GM21576 (cell line): ENCODE measurements around the gene CEP83.
"Not testable (repeated sequence)": the region's sequence is repeated elsewhere in the genome, so short reads cannot be mapped to it uniquely, and the experiment has no call there.

Experiments
- ATAC-seq: cut with Tn5 transposase; IDR thresholded peaks from one replicate; pipeline ENCODE4 v1.9.1; 2021; ENCODE audit warnings: mild to moderate bottlenecking, moderate library complexity; ENCODE audit not compliant: unreplicated experiment

Gene CEP83, protein sequence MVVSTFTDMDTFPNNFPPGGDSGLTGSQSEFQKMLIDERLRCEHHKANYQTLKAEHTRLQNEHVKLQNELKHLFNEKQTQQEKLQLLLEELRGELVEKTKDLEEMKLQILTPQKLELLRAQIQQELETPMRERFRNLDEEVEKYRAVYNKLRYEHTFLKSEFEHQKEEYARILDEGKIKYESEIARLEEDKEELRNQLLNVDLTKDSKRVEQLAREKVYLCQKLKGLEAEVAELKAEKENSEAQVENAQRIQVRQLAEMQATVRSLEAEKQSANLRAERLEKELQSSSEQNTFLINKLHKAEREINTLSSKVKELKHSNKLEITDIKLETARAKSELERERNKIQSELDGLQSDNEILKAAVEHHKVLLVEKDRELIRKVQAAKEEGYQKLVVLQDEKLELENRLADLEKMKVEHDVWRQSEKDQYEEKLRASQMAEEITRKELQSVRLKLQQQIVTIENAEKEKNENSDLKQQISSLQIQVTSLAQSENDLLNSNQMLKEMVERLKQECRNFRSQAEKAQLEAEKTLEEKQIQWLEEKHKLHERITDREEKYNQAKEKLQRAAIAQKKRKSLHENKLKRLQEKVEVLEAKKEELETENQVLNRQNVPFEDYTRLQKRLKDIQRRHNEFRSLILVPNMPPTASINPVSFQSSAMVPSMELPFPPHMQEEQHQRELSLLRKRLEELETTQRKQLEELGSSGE

DNA sequence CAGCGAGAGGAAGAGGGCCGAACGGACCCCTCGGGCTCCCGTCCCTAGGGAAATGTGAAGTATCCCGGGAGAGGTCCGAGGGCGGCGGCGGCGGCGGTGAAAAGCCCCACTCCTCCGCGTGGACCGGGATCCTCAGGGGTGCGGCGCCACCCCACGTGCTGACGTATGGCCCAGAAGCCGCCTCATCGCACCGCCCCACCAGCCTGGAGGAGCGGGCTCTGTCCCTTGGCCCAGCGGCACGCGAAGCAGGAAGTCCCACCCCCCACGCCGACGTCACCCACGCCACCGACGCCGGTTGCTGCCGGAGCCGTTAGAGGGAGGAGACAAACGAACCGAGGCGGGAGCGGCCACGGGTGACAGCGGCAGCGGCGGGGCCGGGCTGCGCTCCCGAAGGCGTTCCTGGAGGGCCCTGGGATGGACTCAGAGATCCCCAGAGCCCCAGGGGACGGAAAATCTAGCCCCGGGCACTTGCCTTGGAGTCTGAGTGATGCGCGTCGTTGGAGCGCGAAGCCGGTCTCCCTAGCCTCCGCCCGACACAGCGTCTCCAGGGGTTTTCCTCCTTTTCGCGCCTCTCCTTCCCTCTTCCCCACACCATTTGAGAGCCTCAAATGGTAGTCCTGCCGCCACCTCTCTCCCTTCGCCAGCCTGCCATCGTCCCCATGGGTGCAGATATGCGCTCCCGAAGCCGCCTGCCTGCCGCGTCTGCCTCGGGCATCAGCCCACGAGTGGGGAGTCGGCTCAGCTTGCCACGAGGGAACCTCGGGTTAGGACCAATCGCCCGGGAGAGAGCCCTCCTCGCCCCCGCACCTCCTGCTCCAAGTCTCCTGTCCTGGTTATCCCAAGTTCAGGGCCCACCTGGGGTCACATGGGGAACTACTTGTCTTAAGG lies at the start of gene CEP83:
Gene CEP83 (minus strand): TSS at position 140 of the 888 bp plus-strand sequence. CDS start 47,377 bp downstream, outside the sequence.
- peak; percentile 97 for ATAC-seq

DNA sequence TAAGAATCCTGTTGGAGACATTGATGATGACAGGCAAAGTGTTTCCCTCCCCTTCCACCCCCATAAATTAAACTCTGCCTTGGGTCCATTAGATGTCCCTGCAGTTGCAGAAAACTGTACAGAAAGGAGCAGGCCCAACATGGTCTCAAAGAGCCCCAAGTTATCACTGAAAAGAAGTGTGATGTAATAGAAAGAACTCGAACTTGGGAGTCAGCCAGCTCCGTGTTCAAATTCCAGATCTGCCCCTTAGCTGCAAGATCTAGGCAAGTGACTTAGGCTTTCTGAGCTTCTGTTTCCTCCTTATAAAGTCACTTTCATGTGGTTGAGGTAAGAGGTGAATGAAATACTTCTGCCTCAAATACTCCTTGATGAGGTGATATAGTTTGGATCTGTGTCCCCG lies 49.6 kb upstream of the CEP83 start:
- no peak for ATAC-seq

DNA sequence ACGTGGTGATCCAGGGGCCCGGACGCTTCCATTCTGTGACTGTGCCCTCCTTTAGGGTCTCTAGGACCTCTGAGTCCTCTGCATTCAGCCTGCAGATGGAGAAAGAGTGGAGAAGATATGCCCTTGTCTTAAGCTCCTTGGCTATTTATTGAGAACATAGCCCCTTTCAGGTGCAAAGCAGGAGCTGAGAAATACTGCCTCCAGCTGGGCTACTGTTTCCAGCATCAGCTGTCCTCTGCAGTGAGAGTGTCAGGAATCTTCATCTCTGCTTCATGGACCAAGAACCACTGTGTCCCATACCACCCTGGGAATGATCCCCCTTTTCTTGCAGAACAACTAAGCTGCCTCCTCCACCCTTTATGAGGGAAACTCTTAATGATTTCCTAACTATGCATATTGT lies 47.8 kb upstream of the CEP83 start:
- ATAC-seq, result no peak

DNA sequence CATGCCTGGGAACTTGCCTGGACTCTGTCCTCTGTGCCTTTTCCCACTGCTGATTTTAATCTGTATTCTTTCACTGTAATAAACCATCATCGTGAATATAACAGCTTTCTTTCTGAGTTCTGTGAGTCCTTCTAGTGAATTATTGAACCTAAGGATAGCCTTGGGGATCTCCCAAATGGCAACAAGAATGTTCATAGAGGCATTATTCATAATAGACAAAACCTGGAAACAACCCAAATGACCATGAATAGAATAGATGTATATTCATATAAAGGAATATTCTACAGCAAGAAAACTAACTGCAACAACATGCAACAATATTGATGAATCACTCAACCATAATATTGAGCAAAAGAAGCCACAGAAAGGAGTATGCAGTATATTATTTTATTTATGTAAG lies 44.7 kb upstream of the CEP83 start:
- ATAC-seq, result no peak

DNA sequence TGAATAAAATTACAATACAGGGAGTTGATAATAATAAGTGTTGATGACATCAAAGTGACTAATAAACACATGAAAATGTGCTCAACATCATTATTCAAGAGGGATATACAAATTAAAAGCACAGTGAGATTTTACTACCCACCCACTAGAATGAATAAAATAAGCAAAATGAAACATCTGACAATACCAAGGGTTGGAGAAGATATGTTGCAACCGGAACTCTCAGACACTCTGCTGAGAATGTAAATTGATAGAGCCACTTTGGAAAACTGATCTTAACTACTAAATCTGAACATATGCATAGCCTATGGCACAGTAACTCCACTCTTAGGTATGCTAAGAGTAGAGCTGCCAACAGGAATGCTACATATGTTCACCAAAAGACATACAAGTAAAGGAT lies 44.0 kb upstream of the CEP83 start:
- no peak for ATAC-seq

DNA sequence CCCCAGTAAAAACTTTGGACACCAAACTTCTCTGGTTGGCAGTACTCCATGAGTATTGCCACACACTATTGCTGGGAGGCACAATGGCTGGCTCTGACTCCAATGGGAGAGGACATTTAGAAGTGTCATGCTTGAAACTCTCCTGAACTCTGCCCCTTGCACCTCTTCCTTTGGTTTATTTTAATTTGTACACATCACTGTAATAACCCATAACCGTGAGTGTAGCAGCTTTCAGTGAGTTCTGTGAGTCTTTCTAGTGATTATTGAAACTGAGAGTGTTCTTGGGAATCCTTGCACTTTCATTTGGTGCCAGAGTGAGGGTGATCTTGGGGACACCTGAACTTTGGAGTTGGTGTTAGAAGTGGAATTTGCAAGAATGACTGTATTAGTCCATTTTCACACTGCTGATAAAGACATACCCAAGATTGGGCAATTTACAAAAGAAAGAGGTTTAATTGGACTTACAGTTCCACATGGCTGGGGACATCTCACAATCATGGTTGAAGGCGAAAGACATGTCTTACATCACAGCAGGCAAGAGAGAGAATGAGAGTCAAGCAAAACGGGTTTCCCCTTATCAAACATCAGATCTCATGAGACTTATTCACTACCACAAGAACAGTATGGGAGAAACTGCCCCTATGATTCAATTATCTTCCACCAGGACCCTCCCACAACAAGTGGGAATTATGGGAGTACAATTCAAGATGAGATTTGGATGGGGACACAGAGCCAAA lies 41.3 kb upstream of the CEP83 start:
- no peak for ATAC-seq

DNA sequence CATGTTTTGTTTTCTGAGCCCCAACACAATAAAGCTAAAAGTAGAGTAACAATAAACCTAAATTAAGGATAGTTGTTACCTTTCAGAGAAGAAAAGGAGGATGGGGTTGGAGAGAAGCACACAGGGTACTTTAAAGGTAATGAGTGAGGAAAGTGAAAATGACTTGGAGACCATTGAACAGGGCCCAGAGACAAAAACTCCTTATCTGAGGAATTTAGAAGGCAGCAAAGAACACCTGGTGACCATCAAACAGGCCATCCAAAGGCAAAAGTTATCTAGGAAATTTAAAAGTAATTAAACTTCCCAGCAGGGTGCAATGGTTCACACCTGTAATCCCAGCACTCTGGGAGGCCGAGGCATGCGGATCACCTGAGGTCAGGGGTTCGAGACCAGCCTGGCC lies 39.0 kb upstream of the CEP83 start:
- no peak for ATAC-seq

DNA sequence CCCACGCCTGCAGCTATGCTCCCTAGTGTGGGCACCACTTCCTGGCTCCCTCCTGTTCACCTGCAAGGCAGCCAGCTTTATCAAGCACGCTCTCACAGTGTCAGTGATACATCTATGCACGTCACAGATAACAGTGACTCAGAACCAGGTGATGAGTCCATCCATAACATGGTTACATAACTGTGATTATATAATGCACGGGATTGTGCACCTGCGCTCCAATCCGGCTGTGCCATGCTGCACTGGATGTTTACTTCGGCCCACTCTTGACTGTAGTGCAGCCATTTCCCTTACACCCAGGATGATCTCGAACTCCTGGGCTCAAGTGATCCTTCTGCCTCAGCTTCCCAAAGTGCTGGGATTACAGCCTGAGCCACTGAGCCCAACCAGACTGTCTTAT lies 38.4 kb upstream of the CEP83 start:
- ATAC-seq, result no peak

DNA sequence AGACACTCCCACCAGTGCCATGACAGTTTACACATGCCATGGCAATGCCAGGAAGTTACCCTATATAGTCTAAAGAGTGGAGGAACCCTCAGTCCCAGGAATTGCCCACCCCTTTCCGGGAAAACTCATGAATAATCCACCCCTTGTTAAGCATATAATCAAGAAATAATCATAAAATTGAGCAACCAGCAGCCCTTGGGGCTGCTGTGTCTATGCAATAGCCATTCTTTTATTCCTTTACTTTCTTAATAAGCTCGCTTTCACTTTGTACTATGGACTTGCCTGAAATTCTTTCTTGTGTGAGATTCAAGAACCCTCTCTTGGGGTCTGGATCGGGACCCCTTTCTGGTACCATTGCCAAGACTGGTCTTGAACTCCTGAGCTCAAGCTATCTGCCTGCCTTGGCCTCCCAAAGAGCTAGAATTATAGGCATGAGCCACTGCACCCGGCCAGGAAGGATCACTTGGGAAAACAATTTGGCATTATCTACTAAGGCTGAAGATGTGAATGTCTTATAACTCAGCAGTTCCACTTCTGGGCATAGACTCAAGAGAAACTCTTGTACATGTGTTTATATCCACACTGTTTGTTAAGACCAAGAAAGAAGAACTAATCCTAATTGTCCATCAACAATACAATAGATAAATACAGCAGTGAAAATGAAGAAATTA lies 35.9 kb upstream of the CEP83 start:
- no peak for ATAC-seq

DNA sequence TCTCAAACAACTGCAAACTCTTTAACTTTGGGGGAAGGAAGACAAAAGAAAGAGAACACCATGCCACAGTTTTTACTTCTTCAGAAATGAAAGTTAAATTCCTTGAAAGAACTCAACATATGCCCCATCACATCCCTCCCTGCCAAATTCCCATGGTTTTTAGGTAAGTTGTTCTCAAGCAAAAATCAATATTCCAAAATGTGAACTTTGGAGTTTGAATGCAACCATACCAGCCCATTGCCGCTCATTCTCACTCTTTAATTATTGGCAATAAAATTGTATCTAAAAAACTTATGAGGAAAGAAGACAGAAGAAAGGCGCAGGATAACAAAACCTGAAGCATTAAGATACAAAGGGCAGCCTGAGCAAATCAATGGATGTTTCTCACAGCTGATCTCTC lies 31.8 kb upstream of the CEP83 start:
- no peak for ATAC-seq

DNA sequence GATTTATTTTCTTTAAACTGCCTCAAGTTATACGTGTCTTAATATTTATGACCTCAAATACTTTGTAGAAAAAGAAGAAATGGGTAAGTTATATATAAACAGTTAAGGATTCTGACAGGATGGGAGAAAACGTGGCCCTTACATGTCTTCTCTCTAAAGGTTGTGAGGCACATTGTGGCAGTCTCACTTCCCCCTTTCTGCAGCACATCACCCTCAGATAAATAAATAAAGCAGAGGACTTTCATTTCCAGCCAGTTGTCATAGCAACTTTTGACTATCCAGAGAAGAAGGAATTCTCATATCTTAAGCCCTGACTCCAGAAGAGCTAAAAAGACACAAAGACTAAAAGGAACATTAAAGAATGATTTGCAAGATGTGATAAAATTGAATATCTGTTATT lies 28.8 kb upstream of the CEP83 start:
- peak; percentile 99 for ATAC-seq

DNA sequence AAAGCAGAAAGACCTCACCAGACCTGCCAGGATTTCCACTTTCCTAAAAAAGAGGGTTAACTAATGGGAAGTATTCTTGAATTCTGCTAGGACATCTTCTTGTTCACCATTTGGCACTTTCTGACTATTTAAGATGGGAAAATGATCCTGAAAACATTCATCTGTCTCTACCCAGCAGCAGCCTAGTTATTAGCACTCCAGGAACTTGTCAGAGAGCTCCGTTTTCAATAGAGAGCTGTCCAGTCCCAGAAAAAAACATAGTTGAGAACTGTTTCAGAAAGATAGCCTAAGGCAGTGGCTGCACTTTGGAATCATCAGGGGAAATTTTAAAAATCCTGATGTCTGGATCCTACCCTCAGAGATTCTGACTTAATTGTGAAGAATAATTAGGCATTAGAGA lies 22.1 kb upstream of the CEP83 start:
- no peak for ATAC-seq

DNA sequence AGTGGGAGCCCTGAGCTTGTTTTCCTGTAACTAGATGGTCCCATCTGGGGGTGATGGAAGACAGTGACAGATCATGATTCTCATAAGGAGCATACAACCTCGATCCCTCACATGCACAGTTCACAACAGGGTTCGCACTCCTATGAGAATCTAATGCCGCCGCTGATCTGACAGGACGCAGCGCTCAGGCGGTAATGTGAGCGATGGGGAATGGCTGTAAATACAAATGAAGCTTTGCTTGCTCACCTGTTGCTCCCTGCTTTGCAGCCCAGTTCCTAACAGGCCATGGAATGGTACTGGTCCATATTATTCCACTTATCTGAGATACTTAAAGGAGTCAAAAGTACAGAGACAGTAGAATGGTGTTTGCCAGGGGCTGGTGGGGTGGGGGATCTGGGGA lies 9.9 kb upstream of the CEP83 start:
- ATAC-seq, result no peak

DNA sequence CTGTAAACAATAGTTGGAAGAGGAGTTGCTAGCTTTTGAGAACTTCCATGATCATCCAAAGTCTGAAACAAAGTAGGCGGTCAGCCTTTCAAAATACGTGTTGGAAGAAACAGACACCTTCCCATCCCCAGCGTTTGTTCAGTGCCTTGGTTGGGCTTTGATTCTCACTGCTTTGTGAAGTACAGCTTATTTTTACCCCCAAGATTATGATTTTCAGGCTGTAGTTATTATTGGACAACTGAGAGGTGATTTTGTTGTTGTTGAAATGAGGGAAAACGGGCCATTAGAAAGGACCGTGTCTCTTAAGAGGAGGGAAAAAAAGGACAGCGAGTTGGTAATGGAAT lies 921 bp upstream of the CEP83 start:
- ATAC-seq, result no peak

DNA sequence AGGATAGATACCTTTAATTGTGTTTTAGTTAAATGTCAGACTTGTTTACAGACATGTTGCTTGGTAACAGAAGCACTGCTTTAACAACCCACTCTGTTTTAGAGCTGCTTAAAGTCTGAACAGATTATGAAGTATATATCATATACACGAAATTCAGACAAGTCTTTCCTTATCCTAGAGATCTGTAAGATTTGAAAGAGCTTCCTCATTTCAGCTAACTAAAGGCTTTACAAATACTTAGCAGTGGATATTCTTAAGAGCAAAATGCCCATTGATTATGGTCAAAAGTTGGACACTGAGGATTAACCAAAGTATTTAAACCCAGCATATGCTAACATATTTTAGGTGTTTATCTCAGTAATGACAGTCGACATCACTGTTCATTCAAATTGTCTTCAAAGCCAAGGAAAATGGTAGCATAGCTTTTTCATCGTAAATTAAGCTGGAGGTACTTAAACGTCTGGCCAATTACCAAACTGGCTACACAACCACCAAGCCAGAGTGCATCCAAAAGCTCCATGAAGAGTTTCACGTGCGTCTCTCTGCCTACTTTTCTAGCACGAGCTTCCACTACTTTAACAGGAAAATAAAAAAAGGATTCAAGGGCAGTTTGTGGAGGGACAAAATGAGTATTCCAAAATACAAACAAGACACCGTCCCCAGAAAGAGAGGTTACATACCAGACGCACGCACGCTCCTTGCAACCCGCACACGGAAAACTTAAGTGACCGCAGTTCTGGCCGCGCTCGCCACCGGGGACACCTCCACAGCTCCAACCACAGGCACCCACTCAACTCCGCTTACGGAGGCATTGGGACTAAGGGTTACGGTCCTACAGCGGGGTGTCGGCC lies 565 bp downstream of the CEP83 start:
- ATAC-seq, result peak; percentile 34

DNA sequence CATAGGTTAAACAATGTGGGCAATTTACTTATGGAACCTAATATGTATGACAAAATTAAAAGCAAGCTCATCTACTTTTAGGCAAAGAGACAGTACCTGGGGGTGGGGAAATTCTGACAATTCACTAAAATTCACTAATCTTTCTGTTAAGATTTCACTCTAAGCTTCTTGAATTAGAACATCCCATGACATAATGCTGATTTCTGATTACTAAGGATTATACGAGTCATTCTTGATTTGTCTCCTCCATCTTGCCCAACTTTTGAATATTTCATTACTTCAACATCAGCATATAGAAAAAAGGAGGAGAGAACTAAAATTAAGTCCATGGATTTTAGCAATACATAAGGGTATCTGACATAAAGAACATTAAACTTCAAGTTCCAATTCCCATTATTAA lies 2.4 kb downstream of the CEP83 start:
- ATAC-seq, result no peak

DNA sequence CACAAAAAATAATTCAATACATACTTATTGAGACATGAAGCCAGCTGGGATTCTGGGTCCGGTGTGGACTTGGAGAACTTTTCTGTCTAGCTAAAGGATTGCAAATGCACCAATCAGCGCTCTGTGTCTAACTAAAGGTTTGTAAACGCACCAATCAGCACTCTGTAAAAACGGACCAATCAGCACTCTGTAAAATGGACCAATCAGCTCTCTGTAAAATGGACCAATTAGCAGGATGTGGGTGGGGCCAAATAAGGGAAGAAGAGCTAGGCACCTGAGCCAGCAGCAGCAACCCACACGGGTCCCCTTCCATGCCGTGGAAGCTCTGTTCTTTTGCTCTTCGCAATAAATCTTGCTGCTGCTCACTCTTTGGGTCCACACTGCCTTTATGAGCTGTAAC lies 5.3 kb downstream of the CEP83 start:
- ATAC-seq, result not testable (repeated sequence)

DNA sequence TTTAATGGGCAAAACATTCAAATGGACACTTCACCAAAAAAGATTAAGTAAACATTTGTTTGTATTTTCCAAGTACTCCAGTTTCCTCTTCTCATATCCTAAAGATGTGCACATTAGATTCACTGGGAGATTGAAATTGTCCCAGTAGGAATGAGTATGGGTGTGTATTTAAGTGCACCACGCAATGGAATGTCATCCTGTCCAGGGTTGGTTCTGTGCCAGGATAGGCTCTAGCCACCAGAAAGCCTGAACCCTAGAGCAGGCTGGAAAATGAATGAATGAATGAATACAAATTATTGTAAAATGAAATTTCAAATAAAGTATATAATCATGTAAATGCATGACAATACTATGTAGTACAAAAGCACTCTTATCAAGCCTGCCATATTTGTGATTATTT lies 14.0 kb downstream of the CEP83 start:
- no peak for ATAC-seq

DNA sequence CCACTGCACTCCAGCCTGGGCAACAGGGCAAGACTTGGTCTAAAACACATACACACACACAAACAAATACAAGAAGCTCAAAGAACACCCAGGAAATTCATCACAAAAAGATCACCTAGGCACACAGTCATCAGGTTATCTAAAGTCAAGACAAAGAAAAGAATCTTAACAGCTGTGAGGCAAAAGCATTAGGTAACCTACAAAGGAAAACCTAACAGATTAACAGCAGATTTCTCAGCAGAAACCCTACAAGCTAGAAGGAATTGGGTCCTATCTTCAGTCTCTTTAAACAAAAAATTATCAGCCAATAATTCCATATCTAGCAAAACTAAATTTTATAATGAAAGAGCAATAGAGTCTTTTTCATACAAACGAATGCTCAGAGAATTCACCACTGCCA lies 22.4 kb downstream of the CEP83 start:
- no peak for ATAC-seq
